Activated CD4-positive, alpha-beta T cell treated with anti-CD3 and anti-CD28 coated beads, Interleukin-2, amount 10 ng/mL, durations not matched to agents 7 days and 5 days (primary cell): Measurements from ENCODE around the gene PSMB11. TPM values are rescaled to one million over a fixed set of nuclear protein-coding genes. Genes with fewer than 3 reads are reported as not detected.
"Not testable (repeated sequence)": the region's sequence is repeated elsewhere in the genome, so short reads cannot be mapped to it uniquely, and the experiment has no call there.

Experiments used
- CTCF ChIA-PET: fragments of 350-600 bp; sonication (Branson Sonifier 250); formaldehyde crosslinking; loops from one replicate; lab custom pipeline; 2021; ENCODE audit warnings: antibody characterized with exemption; lab: Charles Lee
- POLR2A ChIA-PET: fragments of 350-600 bp; sonication (Branson Sonifier 250); formaldehyde crosslinking; loops from one replicate; lab custom pipeline; 2021; ENCODE audit warnings: antibody characterized with exemption; lab: Charles Lee
- DNase-seq: peaks from one replicate; pipeline ENCODE4 v3.0.0-alpha.2; 2020
- H3K27ac Mint-ChIP-seq: one replicate; pipeline ENCODE4 v1.8.0; 2021; ENCODE audit warnings: mild to moderate bottlenecking, moderate library complexity, mixed read lengths
- H3K27me3 Mint-ChIP-seq: one replicate; pipeline ENCODE4 v1.8.0; 2021; ENCODE audit warnings: mixed read lengths
- H3K36me3 Mint-ChIP-seq: one replicate; pipeline ENCODE4 v1.8.0; 2021; ENCODE audit warnings: low read depth, mixed read lengths
- H3K4me1 Mint-ChIP-seq: one replicate; pipeline ENCODE4 v1.8.0; 2021; ENCODE audit warnings: mixed read lengths
- H3K4me3 Mint-ChIP-seq: one replicate; pipeline ENCODE4 v1.8.0; 2021; ENCODE audit warnings: mild to moderate bottlenecking, moderate library complexity, mixed read lengths
- H3K9me3 Mint-ChIP-seq: one replicate; pipeline ENCODE4 v1.8.0; 2021; ENCODE audit warnings: mixed read lengths
- total RNA-seq, 2 experiments: library from RNA; stranded (reverse); gene quantifications; one replicate each; pipeline ENCODE4 v1.2.3, GENCODE V29; 2021

PSMB11 gene, protein sequence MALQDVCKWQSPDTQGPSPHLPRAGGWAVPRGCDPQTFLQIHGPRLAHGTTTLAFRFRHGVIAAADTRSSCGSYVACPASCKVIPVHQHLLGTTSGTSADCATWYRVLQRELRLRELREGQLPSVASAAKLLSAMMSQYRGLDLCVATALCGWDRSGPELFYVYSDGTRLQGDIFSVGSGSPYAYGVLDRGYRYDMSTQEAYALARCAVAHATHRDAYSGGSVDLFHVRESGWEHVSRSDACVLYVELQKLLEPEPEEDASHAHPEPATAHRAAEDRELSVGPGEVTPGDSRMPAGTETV
- total RNA-seq, result under 1 TPM in 1 of 2 experiments, not detected in 1; 0.21 TPM

DNA sequence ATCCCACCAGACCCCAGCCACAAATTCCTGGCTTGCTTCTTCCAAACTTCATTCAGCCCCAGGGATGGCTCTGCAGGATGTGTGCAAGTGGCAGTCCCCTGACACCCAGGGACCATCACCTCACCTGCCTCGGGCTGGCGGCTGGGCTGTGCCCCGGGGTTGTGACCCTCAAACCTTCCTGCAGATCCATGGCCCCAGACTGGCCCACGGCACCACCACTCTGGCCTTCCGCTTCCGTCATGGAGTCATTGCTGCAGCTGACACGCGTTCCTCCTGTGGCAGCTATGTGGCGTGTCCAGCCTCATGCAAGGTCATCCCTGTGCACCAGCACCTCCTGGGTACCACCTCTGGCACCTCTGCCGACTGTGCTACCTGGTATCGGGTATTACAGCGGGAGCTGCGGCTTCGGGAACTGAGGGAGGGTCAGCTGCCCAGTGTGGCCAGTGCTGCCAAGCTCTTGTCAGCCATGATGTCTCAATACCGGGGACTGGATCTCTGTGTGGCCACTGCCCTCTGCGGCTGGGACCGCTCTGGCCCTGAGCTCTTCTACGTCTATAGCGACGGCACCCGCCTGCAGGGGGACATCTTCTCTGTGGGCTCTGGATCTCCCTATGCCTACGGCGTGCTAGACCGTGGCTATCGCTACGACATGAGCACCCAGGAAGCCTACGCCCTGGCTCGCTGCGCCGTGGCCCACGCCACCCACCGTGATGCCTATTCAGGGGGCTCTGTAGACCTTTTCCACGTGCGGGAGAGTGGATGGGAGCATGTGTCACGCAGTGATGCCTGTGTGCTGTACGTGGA lies at the start of gene PSMB11:
Gene PSMB11 (plus strand): TSS at position 51 of the 804 bp plus-strand sequence. CDS start 14 bp downstream, at position 65.
- ChIA-PET CTCF (interaction anchor here (0.6 to 3.5 kb wide), 7 partner anchors 11 to 56 kb away, joined by 3 to 13 read pairs (median 5); partner anchors contain the start of gene CDH24), POLR2A (no interaction called here)
- no peaks in the 10 kb centered on the region for H3K9me3 Mint-ChIP-seq
- no peaks in the 10 kb centered on the region for H3K4me1 Mint-ChIP-seq
- DNase-seq, result no peak
- no peaks in the 10 kb centered on the region for H3K36me3 Mint-ChIP-seq
- H3K27ac Mint-ChIP-seq, result no peak within 1 kb of the TSS
- no peaks in the 10 kb centered on the region for H3K27me3 Mint-ChIP-seq
- no peak within 1 kb of the TSS for H3K4me3 Mint-ChIP-seq

DNA sequence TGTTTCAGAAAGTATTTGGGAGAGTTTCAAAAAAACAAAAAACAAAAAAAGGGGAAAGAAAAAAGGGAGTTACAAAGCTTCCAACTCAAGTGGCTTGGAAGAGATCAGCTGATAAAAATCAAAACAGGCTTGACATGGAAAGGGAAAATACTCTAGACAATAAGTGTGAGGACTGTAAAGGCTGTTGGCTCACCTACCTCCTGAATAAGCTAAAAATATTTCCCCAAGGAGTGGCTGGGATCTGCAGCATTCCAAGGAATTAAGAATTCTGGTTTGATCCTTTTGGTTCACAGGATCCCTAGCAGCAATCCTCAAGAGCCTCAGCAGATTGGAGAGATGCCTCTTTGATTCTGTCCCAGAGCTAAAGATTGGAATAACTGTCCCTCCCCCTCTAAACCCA lies 48.5 kb upstream of the PSMB11 start:
- CTCF ChIA-PET, result interaction anchor here (1.4 to 7.0 kb wide), 7 partner anchors 11 to 423 kb away, joined by 5 to 61 read pairs (median 10); partner anchors contain the start of genes AJUBA and CDH24
- H3K36me3 Mint-ChIP-seq, result peaks cover 3% of the 10 kb centered on the region

DNA sequence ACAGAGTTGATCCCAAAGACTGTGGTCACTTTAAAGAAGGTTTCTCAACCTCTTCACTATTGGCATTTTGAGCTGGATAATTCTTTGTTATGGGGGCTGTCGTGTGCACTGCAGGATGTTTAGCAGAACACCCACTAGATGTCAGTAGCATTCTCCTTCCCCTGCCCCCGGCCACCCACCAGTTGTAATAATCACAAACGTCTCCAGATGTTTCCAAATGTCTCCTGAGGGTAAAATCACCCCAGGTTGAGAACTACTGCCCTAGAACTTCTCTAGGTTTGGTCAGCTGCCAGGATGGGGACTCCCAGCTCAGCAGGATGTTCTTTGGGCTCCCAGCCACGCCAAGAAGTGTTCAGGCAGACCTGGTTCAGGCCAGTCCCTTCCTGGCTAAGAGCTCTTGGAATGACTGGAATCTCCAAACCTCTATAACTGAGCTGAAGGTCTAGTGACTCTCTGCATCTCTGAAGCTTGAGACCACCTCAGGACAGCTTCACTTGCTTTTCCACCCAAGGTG lies 47.2 kb upstream of the PSMB11 start:
- no peak overlapping the region for H3K27ac Mint-ChIP-seq
- DNase-seq, result peak; percentile 45
- H3K36me3 Mint-ChIP-seq, result peaks cover 3% of the 10 kb centered on the region
- H3K9me3 Mint-ChIP-seq, result no peaks in the 10 kb centered on the region
- no peaks in the 10 kb centered on the region for H3K27me3 Mint-ChIP-seq
- H3K4me1 Mint-ChIP-seq, result no peaks in the 10 kb centered on the region
- ChIA-PET POLR2A (no interaction called here), CTCF (interaction anchor here (0.7 to 7.0 kb wide), 20 partner anchors 9 to 125 kb away, joined by 3 to 61 read pairs (median 5); partner anchors contain the start of genes AJUBA, CDH24 and PSMB11)
- no peak overlapping the region for H3K4me3 Mint-ChIP-seq

More for the DNA sequence above, 48.5 kb upstream of the PSMB11 start:
- Mint-ChIP-seq H3K27me3 (no peaks in the 10 kb centered on the region), H3K27ac (no peak overlapping the region), H3K4me3 (no peak overlapping the region), H3K9me3 (no peaks in the 10 kb centered on the region), H3K4me1 (no peaks in the 10 kb centered on the region)
- POLR2A ChIA-PET, result no interaction called here
- no peak for DNase-seq

DNA sequence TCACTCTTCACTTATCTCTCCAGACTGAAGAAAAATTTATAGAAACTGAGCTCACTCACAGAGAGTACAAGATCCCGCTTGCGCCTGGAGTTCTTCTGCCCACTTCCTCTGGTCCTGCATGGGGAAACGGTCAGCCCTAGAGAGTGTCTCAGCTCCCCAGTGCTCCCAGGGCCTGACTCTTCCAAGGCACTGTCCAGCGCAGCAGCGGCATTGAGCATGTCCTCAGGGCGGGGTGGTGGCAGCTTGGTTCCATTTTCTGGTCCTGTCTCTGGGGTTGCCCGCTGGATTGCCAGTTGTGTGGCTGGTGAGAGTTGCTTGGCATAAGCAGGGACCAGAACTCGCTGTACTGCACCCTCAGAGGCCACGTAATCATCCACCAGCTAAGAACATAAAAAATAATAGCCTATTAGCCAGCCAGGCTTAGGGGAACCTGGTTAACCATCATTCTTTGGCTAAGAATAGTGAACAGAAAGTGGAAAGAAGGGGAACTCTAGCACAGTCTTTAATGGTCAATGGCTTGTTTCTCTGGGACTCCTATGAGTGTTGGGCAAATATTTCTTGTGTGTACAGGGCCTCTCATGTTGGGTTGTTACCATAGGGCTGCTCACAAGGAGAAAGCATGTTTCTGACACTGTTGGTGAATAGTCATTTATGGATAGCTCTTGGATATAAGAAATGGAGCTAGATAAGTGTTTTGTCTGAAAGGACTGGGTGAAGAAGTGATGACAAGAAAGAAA lies 46.0 kb upstream of the PSMB11 start:
- Mint-ChIP-seq H3K27ac (no peak overlapping the region), H3K9me3 (no peaks in the 10 kb centered on the region), H3K4me3 (no peak overlapping the region), H3K36me3 (peaks cover 3% of the 10 kb centered on the region), H3K27me3 (no peaks in the 10 kb centered on the region), H3K4me1 (no peaks in the 10 kb centered on the region)
- POLR2A ChIA-PET, result interaction anchor here (0.6 to 1.2 kb wide), 2 partner anchors 11 to 12 kb away, joined by 3 read pairs; no protein-coding TSS in a partner anchor
- CTCF ChIA-PET, result interaction anchor here (1.1 to 7.0 kb wide), 14 partner anchors 10 to 426 kb away, joined by 3 to 61 read pairs (median 6); partner anchors contain the start of genes AJUBA, CDH24 and PSMB11
- DNase-seq, result no peak

GRCh38 chr14:22996768-22997654 lies 45.0 kb upstream of the PSMB11 start:
- no peak overlapping the region for H3K27ac Mint-ChIP-seq
- no peak for DNase-seq
- no peaks in the 10 kb centered on the region for H3K4me1 Mint-ChIP-seq
- H3K4me3 Mint-ChIP-seq, result no peak overlapping the region
- ChIA-PET POLR2A (interaction anchor here (1.2 kb wide), 1 partner anchor 10 kb away, joined by 3 read pairs; no protein-coding TSS in a partner anchor), CTCF (interaction anchor here (1.1 to 7.0 kb wide), 6 partner anchors 10 to 427 kb away, joined by 4 to 61 read pairs (median 16); partner anchors contain the start of gene CDH24)
- peaks cover 3% of the 10 kb centered on the region for H3K36me3 Mint-ChIP-seq
- no peaks in the 10 kb centered on the region for H3K9me3 Mint-ChIP-seq
- no peaks in the 10 kb centered on the region for H3K27me3 Mint-ChIP-seq

GRCh38 chr14:22997676-22998323 lies 44.2 kb upstream of the PSMB11 start:
- Mint-ChIP-seq H3K4me1 (no peaks in the 10 kb centered on the region), H3K36me3 (peaks cover 3% of the 10 kb centered on the region), H3K27ac (no peak overlapping the region), H3K9me3 (no peaks in the 10 kb centered on the region), H3K4me3 (no peak overlapping the region), H3K27me3 (no peaks in the 10 kb centered on the region)
- CTCF ChIA-PET, result interaction anchor here (1.1 to 7.0 kb wide), 4 partner anchors 9 to 71 kb away, joined by 4 to 61 read pairs (median 4); partner anchors contain the start of gene CDH24
- DNase-seq, result no peak
- POLR2A ChIA-PET, result no interaction called here

- Mint-ChIP-seq H3K9me3 (no peaks in the 10 kb centered on the region), H3K4me3 (no peak overlapping the region)
- POLR2A ChIA-PET, result no interaction called here
These were observed 43.5 kb upstream of the PSMB11 start for GRCh38 chr14:22998329-22999012.

GRCh38 chr14:23000860-23001259 lies 41.2 kb upstream of the PSMB11 start:
- no peak overlapping the region for H3K4me3 Mint-ChIP-seq
- ChIA-PET CTCF (interaction anchor here (0.7 to 2.1 kb wide), 5 partner anchors 15 to 68 kb away, joined by 3 to 6 read pairs (median 5); partner anchors contain the start of gene CDH24), POLR2A (no interaction called here)
- DNase-seq, result no peak
- no peak overlapping the region for H3K27ac Mint-ChIP-seq
- no peaks in the 10 kb centered on the region for H3K36me3 Mint-ChIP-seq
- H3K4me1 Mint-ChIP-seq, result peaks cover 6% of the 10 kb centered on the region
- no peaks in the 10 kb centered on the region for H3K9me3 Mint-ChIP-seq
- no peaks in the 10 kb centered on the region for H3K27me3 Mint-ChIP-seq

More at GRCh38 chr14:22998329-22999012, 43.5 kb upstream of the PSMB11 start:
- CTCF ChIA-PET, result interaction anchor here (1.1 to 1.4 kb wide), 2 partner anchors 9 to 70 kb away, joined by 4 read pairs; no protein-coding TSS in a partner anchor
- Mint-ChIP-seq H3K27ac (no peak overlapping the region), H3K36me3 (no peaks in the 10 kb centered on the region), H3K4me1 (no peaks in the 10 kb centered on the region), H3K27me3 (no peaks in the 10 kb centered on the region)
- DNase-seq, result no peak

- H3K27ac Mint-ChIP-seq, result no peak overlapping the region
- ChIA-PET CTCF (interaction anchor here (0.7 to 2.1 kb wide), 7 partner anchors 16 to 66 kb away, joined by 3 to 9 read pairs (median 5); partner anchors contain the start of gene CDH24), POLR2A (no interaction called here)
- H3K4me3 Mint-ChIP-seq, result no peak overlapping the region
- H3K27me3 Mint-ChIP-seq, result no peaks in the 10 kb centered on the region
- no peaks in the 10 kb centered on the region for H3K36me3 Mint-ChIP-seq
- no peaks in the 10 kb centered on the region for H3K9me3 Mint-ChIP-seq
- no peak for DNase-seq
- H3K4me1 Mint-ChIP-seq, result peaks cover 21% of the 10 kb centered on the region
These were observed 39.4 kb upstream of the PSMB11 start for GRCh38 chr14:23002592-23002991.

GRCh38 chr14:23004274-23004673 lies 37.7 kb upstream of the PSMB11 start:
- H3K36me3 Mint-ChIP-seq, H3K9me3 Mint-ChIP-seq, H3K4me3 Mint-ChIP-seq, DNase-seq, POLR2A ChIA-PET, H3K27ac Mint-ChIP-seq, H3K27me3 Mint-ChIP-seq: not testable (repeated sequence)
- peaks cover 38% of the 10 kb centered on the region for H3K4me1 Mint-ChIP-seq
- CTCF ChIA-PET, result interaction anchor here (1.0 to 1.8 kb wide), 3 partner anchors 12 to 65 kb away, joined by 3 to 6 read pairs (median 3); no protein-coding TSS in a partner anchor
